ENCODE measurements around the gene NPTN.
"Not testable (repeated sequence)": the region's sequence is repeated elsewhere in the genome, so short reads cannot be mapped to it uniquely, and the experiment has no call there.

NPTN gene

DNA sequence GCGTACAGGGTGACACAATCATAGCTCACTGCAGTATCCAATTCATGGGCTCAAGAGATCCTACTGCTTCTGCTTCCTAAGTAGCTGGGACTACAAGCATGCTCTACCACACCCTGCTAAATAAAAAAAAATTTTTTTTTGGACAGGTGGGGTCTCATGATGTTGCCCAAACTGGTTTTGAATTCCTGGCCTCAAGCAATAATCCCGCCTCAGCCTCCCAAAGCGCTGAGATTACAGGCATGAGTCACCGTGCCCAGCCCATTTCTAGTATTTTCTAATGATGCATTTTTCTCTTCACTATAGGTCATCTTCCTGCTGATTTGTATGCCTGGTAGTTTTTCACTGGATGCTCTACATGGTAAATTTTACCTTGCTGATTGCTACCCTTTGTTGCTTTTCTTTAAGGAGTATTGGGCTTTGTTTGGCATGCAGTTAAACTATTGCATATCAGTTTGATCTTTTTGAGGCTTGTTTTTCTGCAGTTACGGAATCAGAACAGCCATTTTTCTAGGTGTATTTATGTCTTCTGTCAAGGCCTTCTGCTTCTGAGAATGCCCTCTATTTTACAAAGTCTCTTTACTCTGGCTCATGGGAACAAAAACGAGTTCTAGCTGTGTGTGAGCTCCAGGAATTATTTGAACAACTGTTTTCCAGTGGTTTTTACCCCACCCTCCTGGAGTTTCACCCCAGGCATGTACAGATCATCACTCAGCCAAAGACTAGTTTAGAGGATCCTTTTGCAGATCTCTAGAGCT is 14.2 kb upstream of the NPTN start:
- DNase-seq = no peak
- TF ChIP-seq, protein P1, sequence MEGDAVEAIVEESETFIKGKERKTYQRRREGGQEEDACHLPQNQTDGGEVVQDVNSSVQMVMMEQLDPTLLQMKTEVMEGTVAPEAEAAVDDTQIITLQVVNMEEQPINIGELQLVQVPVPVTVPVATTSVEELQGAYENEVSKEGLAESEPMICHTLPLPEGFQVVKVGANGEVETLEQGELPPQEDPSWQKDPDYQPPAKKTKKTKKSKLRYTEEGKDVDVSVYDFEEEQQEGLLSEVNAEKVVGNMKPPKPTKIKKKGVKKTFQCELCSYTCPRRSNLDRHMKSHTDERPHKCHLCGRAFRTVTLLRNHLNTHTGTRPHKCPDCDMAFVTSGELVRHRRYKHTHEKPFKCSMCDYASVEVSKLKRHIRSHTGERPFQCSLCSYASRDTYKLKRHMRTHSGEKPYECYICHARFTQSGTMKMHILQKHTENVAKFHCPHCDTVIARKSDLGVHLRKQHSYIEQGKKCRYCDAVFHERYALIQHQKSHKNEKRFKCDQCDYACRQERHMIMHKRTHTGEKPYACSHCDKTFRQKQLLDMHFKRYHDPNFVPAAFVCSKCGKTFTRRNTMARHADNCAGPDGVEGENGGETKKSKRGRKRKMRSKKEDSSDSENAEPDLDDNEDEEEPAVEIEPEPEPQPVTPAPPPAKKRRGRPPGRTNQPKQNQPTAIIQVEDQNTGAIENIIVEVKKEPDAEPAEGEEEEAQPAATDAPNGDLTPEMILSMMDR (IDR thresholded peaks at IDR 0.05) = no peak
- H3K27ac Mint-ChIP-seq = peak overlapping the region; percentile 53
- peaks cover 13% of the 10 kb centered on the region for H3K36me3 Mint-ChIP-seq (ENCODE audit: low read depth)
- peaks cover 25% of the 10 kb centered on the region for H3K4me1 Mint-ChIP-seq
- peak overlapping the region; percentile 2 for H3K4me3 Mint-ChIP-seq
- H3K27me3 Mint-ChIP-seq (ENCODE audit: low read depth, poor library complexity) = peaks cover 15% of the 10 kb centered on the region
- peaks cover 14% of the 10 kb centered on the region for H3K9me3 Mint-ChIP-seq

DNA sequence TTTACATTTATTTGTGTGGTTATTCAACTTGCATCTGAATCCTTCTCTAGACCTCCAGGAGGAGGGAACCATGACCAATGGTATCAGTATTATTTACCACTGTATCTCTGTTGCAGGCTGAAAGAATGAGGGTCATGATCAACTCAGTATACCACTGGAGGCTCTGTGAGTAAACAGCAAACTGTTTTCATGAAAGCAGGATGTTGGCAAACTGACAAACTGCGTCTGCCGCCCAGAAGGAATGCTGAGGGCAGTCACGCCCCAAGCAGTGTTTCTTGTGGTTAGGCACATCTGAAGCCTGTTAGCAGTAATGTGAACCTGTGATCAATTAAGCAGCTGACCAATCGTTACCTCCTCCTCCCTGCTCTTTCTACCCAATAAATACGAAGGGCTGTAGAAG is 6.3 kb upstream of the NPTN start:
- Mint-ChIP-seq H3K4me1 (peaks cover 11% of the 10 kb centered on the region), H3K9me3 (peaks cover 15% of the 10 kb centered on the region), H3K27me3 (ENCODE audit: low read depth, poor library complexity) (peaks cover 30% of the 10 kb centered on the region)
- not testable (repeated sequence) for H3K4me3 Mint-ChIP-seq; DNase-seq; H3K36me3 Mint-ChIP-seq (ENCODE audit: low read depth); H3K27ac Mint-ChIP-seq

DNA sequence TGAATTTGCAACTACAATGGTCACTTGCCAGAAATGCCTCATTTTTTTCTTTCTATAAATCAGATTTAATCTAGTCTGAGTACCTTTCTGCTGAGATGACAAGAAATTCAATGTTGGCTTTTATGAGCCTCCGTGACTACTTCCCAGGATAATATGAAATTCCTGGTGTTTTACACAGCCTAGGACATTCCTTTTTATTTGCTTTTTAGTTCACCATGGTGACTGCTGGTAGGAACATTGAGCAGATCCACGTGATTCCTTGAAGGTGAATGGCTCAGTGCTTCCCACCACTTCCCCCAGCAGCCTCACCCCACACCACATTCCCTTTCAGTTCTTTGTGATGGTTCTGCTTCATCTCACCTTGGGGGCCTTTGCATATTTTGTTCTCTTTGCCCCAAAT is 4.3 kb upstream of the NPTN start:
- no peak overlapping the region for H3K4me3 Mint-ChIP-seq
- H3K4me1 Mint-ChIP-seq = peaks cover 19% of the 10 kb centered on the region
- H3K27ac Mint-ChIP-seq = no peak overlapping the region
- TF ChIP-seq, protein P1 (IDR thresholded peaks at IDR 0.05) = no peak
- DNase-seq = no peak
- peaks cover 15% of the 10 kb centered on the region for H3K9me3 Mint-ChIP-seq
- peaks cover 22% of the 10 kb centered on the region for H3K27me3 Mint-ChIP-seq (ENCODE audit: low read depth, poor library complexity)
- no peaks in the 10 kb centered on the region for H3K36me3 Mint-ChIP-seq (ENCODE audit: low read depth)

DNA sequence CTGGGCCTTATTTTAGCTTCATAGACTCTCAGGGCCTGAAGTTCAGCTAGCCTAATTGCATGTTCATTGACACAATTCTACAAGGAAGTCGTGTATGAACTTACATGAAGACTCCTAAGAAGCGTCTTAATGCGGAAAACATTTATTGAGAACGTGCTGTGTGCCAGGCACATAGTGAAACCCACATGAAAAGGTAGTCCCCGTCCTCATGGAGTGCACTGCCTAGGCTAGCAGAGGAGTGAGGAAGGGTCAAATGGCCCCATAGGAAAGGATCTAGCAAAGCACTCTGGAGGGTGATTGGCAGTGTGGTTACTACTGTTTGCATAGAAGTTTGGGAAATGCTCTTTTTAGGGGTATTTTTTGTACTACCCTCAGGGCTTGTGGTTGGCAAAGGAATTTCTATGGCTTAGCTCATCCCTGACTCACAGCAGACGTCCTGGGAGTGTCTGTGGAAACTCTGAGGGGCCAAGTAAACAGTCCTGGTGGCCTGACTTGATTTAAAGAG is 854 bp upstream of the NPTN start:
- Mint-ChIP-seq H3K27ac (peak overlapping the region; percentile 97), H3K27me3 (ENCODE audit: low read depth, poor library complexity) (peaks cover 15% of the 10 kb centered on the region), H3K36me3 (ENCODE audit: low read depth) (no peaks in the 10 kb centered on the region), H3K4me3 (peak overlapping the region; percentile 94), H3K9me3 (peaks cover under 1% of the 10 kb centered on the region), H3K4me1 (peaks cover 53% of the 10 kb centered on the region)
- TF ChIP-seq, protein P1 (IDR thresholded peaks at IDR 0.05) = no peak
- DNase-seq = no peak

DNA sequence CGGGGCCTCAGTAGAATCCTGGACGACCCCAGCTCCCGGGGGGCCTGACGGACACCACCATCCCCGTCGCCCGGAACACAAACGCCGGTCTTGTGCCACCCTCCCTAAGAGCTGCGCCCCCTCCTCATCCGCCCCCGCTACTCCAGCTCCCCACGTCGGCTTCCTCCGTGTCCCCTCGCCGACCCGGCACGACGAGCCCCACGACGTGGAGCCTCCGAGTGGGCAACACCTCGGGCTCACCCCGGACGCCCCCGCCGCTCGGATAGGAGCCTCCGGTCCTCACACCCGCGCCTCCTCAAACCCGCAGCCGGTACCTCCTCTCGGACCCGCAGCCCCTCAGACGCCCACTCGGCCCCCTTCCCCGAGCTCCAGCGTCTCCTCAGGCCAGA is 525 bp downstream of the NPTN start:
- Mint-ChIP-seq H3K27ac (peak overlapping the region; percentile 77), H3K4me1 (peaks cover 58% of the 10 kb centered on the region), H3K27me3 (ENCODE audit: low read depth, poor library complexity) (peaks cover 11% of the 10 kb centered on the region), H3K36me3 (ENCODE audit: low read depth) (no peaks in the 10 kb centered on the region), H3K9me3 (no peaks in the 10 kb centered on the region), H3K4me3 (peak overlapping the region; percentile 94)
- no peak for DNase-seq
- TF ChIP-seq, protein P1 (IDR thresholded peaks at IDR 0.05) = no peak

DNA sequence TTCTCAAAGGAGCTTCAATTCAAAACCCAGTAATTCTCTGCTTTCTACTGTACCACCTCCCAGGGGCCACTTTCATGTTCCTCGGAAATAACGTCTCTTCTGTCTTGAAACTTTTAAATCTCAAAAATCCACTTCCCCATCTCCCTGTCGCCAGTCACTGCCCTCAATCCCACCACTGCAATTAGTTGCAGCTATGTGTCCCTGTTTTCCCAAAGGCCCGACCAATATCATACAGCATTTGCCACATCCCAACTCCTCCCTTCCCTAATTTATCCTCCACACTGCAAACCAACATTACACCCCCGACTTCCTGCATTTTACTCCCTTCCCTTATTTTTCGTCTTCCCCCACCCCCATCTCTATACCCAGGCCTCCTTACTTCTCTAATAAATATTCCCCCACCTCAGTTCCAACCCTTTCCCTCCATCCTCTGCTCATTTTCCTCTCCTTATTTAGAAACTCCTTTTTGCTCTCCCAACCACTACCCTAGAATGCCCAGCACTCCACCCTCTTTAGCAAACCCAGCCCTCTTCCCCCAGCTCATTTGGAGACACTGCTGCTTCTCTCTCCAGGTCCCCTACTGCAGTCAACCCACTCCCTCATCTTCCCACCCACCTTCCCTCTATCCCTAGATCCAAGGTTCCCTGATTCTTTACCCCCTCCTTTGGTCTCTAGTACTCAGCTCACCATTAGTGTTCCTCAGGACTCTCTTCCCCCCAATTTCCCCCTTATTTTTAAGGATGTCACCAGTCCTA is 1.1 kb downstream of the NPTN start:
- Mint-ChIP-seq H3K4me1 (peaks cover 56% of the 10 kb centered on the region), H3K36me3 (ENCODE audit: low read depth) (no peaks in the 10 kb centered on the region), H3K27me3 (ENCODE audit: low read depth, poor library complexity) (peaks cover 7% of the 10 kb centered on the region), H3K9me3 (no peaks in the 10 kb centered on the region), H3K27ac (peak overlapping the region; percentile 77), H3K4me3 (peak overlapping the region; percentile 94)
- peak; percentile 24 for DNase-seq
- TF ChIP-seq, protein P1 (IDR thresholded peaks at IDR 0.05) = no peak

Data from nephron progenitor cell (in vitro differentiated cells).